ENCODE data around the gene NGB.
A peak's percentile ranks its signal among the peaks of the same experiment; 100 is the strongest.

NGB gene

DNA sequence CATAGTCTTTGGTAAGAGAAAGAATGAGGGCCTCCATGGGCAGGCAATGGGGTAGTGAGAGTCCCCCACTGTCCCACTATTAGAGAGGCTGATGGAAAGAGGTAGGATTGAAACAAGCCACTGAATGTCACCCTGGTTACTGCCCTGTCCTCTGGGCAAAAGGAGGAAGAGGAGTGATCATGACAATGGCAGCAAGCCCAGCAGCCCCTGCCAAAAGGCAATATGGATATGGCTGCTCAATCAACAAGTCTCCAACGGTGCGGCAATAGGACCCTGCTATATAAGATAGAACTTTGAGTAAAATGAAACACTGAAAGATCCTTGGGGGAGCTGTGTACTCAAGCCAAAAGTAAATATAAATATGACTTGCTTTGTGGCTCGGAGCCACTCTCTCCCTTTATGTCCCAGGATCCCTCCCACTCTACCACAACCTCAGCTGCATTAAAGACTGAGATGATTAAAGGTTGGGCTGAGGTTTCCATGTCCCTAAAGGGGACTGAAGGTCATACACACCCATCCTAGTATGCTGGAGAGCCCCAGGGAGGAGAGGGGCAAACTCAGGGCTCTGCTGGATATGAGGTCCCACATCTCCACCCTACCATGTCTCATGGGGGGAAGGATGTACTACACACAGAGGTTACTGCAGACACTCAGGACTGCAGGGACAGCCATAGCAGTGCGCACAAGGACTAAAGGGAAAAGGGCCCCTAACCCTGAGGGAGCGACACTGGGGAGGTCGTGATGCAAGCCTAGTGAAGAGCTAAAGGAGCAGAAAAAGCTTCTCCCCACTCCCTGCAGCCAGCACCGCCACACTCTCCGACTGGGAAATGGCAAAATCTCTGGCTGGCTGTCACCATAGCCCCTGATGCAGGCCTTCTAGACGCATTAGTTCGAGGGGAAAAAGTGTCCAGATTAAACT, 43.8 kb upstream of the NGB start:
- TF ChIP-seq, protein P1, sequence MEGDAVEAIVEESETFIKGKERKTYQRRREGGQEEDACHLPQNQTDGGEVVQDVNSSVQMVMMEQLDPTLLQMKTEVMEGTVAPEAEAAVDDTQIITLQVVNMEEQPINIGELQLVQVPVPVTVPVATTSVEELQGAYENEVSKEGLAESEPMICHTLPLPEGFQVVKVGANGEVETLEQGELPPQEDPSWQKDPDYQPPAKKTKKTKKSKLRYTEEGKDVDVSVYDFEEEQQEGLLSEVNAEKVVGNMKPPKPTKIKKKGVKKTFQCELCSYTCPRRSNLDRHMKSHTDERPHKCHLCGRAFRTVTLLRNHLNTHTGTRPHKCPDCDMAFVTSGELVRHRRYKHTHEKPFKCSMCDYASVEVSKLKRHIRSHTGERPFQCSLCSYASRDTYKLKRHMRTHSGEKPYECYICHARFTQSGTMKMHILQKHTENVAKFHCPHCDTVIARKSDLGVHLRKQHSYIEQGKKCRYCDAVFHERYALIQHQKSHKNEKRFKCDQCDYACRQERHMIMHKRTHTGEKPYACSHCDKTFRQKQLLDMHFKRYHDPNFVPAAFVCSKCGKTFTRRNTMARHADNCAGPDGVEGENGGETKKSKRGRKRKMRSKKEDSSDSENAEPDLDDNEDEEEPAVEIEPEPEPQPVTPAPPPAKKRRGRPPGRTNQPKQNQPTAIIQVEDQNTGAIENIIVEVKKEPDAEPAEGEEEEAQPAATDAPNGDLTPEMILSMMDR (conservative IDR thresholded peaks at IDR 0.05; ENCODE audit: low read depth, low read length), result no peak
- DNase-seq (ENCODE audit: low read depth), result no peak
- H3K4me3 ChIP-seq (ENCODE audit: low read length), result no peak overlapping the region

DNA sequence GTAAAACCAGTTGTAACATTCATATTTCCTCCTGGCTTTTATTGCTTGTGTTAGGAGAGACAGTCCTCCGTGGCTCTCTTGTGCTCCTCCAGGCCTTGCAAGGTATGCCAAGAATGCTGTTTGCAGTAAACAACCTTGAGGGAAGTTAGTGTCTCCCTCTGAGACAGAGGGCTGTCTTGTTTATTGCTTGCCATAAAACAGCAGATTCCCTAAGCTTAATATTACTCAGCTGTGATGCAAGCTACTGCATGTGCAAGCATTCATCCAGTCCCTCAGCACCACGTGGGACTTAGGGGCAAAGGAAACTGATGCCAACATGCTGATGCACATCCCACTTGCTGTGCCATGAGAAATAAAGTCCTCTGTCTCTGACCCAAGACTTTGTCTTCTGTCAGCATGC, 43.0 kb upstream of the NGB start:
- TF ChIP-seq, protein P1 (conservative IDR thresholded peaks at IDR 0.05; ENCODE audit: low read depth, low read length), result no peak
- peak; percentile 70 for DNase-seq (ENCODE audit: low read depth)
- H3K4me3 ChIP-seq (ENCODE audit: low read length), result no peak overlapping the region

DNA sequence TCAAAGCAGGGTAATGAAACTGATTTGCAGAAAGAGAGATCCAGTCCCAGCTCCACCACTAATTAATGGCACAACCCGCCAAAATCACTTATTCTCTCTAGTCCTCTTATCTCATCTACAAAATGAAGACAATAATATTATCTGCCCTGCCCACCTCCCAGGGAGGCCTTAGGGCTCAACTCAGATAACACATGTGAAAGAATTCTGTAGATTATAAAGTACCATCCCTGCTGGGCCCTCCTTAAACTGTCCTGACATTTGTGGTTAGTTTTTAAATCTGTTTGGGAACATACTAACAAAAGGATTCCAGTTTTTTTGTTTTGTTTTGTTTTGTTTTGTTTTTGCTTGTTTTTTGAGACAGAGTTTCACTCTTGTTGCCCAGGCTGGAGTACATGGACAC, 42.4 kb upstream of the NGB start:
- TF ChIP-seq, protein P1 (conservative IDR thresholded peaks at IDR 0.05; ENCODE audit: low read depth, low read length), result no peak
- no peak for DNase-seq (ENCODE audit: low read depth)
- no peak overlapping the region for H3K4me3 ChIP-seq (ENCODE audit: low read length)

DNA sequence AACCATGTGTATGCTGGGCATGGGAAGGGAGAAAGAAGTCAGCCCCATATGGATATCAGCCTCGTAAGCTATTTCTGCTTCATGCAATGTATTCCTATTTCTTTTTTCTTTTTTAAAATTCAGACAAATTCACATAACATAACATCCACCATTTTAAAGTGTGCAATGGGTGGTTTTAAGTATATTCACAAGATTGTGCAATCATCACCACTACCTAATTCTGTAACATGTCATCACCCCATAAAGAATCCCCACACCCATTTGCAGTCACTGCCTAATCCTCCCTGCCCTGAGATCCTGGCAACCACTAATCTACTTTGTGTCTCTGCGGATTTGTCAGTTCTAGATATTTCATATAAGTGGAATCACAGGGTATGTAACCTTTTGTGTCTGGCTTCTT, 40.2 kb upstream of the NGB start:
- DNase-seq (ENCODE audit: low read depth), result peak; percentile 72
- TF ChIP-seq, protein P1 (conservative IDR thresholded peaks at IDR 0.05; ENCODE audit: low read depth, low read length), result no peak
- H3K4me3 ChIP-seq (ENCODE audit: low read length), result no peak overlapping the region

DNA sequence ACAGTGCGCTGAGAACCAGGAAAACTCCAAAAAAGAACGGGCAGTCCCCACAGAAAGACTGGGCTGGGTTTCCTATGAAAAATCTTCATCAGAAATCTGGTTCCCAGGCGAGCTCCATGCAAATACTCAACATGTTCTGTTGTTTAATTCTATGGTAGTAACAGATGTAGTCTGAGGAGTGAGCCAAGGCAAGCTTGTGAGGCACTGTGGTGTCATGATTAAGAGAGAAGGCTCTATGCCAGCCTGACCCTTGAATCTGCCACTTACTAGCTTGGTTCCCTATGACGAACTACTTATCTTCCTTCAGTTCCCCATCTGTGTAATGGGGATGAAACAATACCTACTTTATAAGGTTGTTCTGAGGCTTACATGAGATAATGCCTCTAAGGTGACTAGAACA, 39.0 kb upstream of the NGB start:
- TF ChIP-seq, protein P1 (conservative IDR thresholded peaks at IDR 0.05; ENCODE audit: low read depth, low read length), result no peak
- no peak overlapping the region for H3K4me3 ChIP-seq (ENCODE audit: low read length)
- no peak for DNase-seq (ENCODE audit: low read depth)

DNA sequence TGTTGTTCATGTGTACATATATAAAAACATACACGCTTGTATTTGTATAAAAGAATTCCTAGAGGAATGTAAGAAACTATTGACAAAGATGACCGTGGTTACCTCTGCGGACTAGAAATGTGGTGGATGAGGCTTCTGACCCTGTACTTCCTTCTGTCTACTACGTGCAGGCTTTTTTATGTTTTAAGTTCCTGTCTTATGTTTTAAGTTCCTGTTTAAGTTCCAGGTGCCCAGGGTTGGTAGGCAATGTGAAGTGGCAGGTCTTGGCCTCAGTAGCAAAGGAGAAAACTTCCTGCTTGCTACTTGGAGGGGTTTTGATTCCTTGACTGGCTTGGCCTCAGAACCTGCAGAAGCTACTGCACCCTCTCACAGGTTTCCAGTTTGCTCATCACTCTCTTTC, 38.1 kb upstream of the NGB start:
- H3K4me3 ChIP-seq (ENCODE audit: low read length), result no peak overlapping the region
- TF ChIP-seq, protein P1 (conservative IDR thresholded peaks at IDR 0.05; ENCODE audit: low read depth, low read length), result no peak
- no peak for DNase-seq (ENCODE audit: low read depth)
